GM21526 (cell line): ENCODE results near the gene CHCHD1.
A peak's percentile ranks its signal among the peaks of the same experiment; 100 is the strongest.
"Not testable (repeated sequence)": the region's sequence is repeated elsewhere in the genome, so short reads cannot be mapped to it uniquely, and the experiment has no call there.

Source experiments
- ATAC-seq: cut with Tn5 transposase; IDR thresholded peaks from one replicate; pipeline ENCODE4 v1.9.1; 2021; ENCODE audit warnings: moderate library complexity; ENCODE audit not compliant: unreplicated experiment, low FRiP score

Gene CHCHD1

GRCh38 chr10:73809061-73809818 lies 27.4 kb downstream of the CHCHD1 start:
- ATAC-seq, result no peak

- ATAC-seq, result no peak
Observed at GRCh38 chr10:73810358-73810734, 28.5 kb downstream of the CHCHD1 start.

GRCh38 chr10:73810735-73811465 lies 29.1 kb downstream of the CHCHD1 start:
- peak; percentile 27 for ATAC-seq

GRCh38 chr10:73812657-73813056 lies 30.8 kb downstream of the CHCHD1 start:
- no peak for ATAC-seq

- no peak for ATAC-seq
Observed at GRCh38 chr10:73813333-73813732, 31.5 kb downstream of the CHCHD1 start.

- no peak for ATAC-seq
Observed at GRCh38 chr10:73814276-73814895, 32.5 kb downstream of the CHCHD1 start.

GRCh38 chr10:73814896-73815718 lies 33.3 kb downstream of the CHCHD1 start:
- no peak for ATAC-seq

GRCh38 chr10:73815719-73816030 lies 33.8 kb downstream of the CHCHD1 start:
- no peak for ATAC-seq

GRCh38 chr10:73816917-73817729 lies 35.3 kb downstream of the CHCHD1 start:
- ATAC-seq, result no peak

GRCh38 chr10:73817826-73818225 lies 36.0 kb downstream of the CHCHD1 start:
- ATAC-seq, result no peak

GRCh38 chr10:73818402-73818801 lies 36.6 kb downstream of the CHCHD1 start:
- no peak for ATAC-seq

- no peak for ATAC-seq
Observed at GRCh38 chr10:73819081-73819480, 37.2 kb downstream of the CHCHD1 start.

- ATAC-seq, result no peak
Observed at GRCh38 chr10:73819513-73820093, 37.8 kb downstream of the CHCHD1 start.

GRCh38 chr10:73823391-73823790 lies 41.5 kb downstream of the CHCHD1 start:
- no peak for ATAC-seq

- no peak for ATAC-seq
Observed at GRCh38 chr10:73824146-73824725, 42.4 kb downstream of the CHCHD1 start.

- ATAC-seq, result no peak
Observed at GRCh38 chr10:73827346-73828089, 45.7 kb downstream of the CHCHD1 start.

GRCh38 chr10:73828161-73828560 lies 46.3 kb downstream of the CHCHD1 start:
- no peak for ATAC-seq

GRCh38 chr10:73829090-73829489 lies 47.2 kb downstream of the CHCHD1 start:
- ATAC-seq, result not testable (repeated sequence)
